HG02763 (cell line): ENCODE results near the gene CELSR2.
A peak's percentile ranks its signal among the peaks of the same experiment; 100 is the strongest.
"Not testable (repeated sequence)": the region's sequence is repeated elsewhere in the genome, so short reads cannot be mapped to it uniquely, and the experiment has no call there.

Experiments
- ATAC-seq: cut with Tn5 transposase; IDR thresholded peaks from one replicate; pipeline ENCODE4 v1.9.1; 2021; ENCODE audit warnings: mild to moderate bottlenecking, moderate library complexity; ENCODE audit not compliant: unreplicated experiment

Gene CELSR2

DNA sequence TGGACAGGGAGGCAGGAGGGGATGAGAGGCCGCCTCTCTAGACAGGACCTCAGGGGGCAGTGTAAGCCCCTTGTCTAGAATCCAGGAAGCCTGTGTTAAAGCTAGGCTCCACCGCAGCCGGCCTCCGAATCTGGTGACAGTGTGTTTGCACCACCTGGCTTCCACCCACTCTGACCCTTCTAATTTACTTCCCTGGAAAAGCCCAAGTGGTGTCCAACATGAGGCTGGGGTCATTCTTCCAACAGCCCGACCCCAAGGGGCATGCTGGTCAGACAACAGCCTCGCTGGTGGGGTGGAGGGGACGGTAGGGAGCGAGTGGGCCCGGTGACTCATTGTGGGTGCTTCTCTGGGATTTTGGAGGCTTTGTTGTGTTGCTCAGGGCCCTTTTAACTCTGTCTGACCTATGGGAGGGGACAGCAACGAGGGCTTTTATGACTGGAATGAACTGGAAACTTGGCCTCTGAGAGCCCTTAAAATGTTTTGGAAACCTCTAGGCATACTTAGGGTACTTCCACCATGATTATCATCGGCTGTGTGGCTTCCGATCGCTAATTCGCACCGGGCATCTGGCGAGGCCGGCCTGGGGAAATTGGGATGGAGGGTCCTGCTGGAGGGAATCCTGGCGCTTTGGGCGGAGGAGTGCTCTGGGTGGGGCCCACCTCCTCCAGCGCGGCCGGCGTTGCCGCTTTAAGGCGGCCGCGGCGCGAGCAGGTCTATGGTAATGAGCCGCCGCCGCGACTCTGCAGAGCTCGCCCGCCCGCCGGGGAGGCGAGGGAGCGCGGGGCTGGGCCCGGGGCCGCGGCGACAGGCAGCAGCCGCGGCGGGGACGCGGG is at the start of gene CELSR2:
Gene CELSR2 (plus strand): TSS at position 743 of the 833 bp plus-strand sequence. CDS start 541 bp downstream, outside the sequence.
- ATAC-seq = peak; percentile 82

DNA sequence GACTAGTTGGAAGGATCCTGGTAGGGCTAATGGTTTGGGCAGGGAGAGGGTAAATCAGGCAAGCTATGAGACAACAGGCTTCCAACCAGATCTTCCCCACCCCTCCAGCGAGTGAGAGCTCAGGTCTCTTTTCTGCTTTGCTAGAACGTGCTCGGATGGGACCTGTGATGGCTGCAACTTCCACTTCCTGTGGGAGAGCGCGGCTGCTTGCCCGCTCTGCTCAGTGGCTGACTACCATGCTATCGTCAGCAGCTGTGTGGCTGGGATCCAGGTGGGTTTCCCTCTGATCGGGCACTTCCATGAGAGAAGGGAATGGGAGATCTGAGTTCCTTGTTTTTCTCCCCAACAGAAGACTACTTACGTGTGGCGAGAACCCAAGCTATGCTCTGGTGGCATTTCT is 49.6 kb upstream of the CELSR2 start:
- ATAC-seq = no peak

DNA sequence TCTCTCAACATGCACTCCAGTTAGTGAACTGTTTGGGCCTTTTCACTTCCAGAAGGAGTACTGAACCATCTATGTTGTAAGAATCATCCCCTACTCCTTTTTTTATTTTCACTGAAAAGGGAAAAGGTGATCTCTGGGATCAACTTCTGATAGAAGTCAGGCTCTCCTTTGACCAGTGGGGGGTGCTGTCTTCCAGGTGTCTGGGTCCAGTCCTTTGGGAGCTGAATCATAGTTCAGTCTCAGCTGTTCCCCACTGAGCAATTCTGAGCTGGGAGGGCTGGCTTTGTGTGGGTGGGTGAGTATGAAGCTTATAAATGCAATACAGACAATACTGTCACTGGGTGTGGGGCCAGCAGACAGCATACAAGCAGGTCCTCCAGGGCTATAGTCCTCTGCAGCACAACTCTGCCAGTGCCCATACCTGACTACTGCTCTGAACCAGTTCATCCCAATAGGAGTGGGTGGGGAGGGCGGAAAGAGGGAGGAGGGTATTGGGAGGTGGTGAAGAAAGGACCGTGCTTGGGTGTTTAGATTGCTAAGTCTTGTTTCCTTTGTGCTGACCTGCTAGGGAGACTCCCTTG is 48.1 kb upstream of the CELSR2 start:
- ATAC-seq = no peak

GRCh38 chr1:109204484-109204883 is 44.9 kb upstream of the CELSR2 start:
- ATAC-seq = no peak

GRCh38 chr1:109206339-109206738 is 43.0 kb upstream of the CELSR2 start:
- ATAC-seq = no peak

GRCh38 chr1:109207467-109208103 is 41.8 kb upstream of the CELSR2 start:
- ATAC-seq = no peak

DNA sequence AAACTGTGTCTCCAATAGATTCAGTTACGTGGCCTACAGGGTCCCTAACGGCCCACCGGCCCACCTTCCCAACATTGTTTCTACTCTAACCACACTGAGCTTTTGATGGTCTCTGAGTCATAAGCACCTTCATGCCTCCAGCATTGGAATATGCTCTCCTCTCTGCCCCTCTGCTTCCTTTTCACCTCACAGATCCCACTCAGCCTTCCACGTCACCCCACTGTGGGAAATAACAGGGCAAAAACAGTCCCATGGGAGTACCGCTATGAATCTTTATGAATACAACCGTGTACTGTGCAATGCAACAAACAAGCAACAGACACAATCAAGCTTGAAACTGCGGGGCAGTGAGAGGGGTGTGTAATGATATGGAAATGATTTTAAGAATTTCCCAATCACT is 40.9 kb upstream of the CELSR2 start:
- no peak for ATAC-seq

GRCh38 chr1:109208836-109209463 is 40.4 kb upstream of the CELSR2 start:
- no peak for ATAC-seq

DNA sequence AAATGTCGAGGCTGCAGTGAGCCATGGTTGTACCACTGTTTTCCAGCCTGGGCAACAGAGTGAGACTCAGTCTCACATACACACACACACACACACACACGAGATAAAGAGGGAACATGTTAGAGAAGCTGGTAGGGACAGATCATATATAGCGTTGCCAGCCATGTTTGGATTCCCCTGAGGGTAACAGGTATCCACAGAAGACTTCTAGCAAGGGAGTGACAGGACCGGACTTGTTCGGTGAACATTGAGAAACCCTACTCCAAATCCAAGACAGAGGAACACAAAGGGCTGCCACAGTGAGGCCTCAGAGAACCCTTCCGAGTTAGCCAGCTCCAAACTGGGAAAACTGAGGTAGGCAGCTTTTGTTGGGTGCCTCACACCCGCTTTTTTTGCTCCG is 39.3 kb upstream of the CELSR2 start:
- ATAC-seq = no peak

GRCh38 chr1:109213345-109213823 is 36.0 kb upstream of the CELSR2 start:
- no peak for ATAC-seq

GRCh38 chr1:109213824-109214693 is 35.3 kb upstream of the CELSR2 start, which contains the start of gene SARS1:
Gene SARS1, plus strand, starts transcription at chr1:109213918. Its CDS starts 75 bp downstream, at chr1:109213993.
- ATAC-seq = peak; percentile 83

DNA sequence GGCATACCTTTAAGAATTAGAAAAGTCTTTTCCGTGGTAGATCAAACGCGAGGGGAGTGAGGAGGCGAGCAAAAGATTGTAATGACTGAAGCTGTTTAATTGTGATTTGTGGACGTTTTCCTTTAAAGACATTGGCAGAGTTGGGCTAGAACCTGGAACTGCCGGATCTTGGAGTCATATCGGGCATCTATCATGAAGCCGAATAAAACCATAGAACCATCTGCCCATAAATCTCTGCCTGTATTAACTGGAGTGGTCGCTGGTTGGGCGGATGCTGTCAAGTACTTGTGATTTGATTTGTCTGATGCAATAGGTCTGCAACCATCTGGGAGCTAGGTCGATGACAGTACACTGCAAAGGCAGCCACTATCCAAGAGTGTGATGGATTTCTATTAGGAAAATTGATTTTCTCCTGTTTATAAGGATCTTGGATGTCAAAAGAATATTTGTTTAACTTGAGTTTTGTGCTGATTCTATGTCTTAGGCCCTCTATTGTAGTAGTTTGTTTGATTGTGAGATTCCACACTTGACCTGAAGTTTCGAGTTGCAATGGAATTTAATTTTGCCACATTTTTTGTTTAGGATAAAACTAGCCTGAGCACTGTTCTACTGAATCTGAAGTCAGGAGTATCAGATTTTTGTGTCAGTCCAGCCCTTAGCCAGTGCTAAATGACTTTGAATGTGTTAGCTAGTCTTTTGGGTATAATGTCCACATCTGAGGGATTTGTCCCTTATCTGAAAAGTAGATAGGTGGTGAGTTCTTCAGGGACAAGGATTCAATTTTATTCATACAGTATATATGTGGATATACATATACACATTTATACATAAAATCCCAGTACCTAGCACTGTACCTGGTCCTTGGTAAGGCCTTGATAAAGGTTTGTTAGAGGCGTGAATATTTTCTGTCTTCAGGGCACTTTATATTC is 34.4 kb upstream of the CELSR2 start:
- no peak for ATAC-seq

- no peak for ATAC-seq
These were observed 32.7 kb upstream of the CELSR2 start for GRCh38 chr1:109216662-109217061.

DNA sequence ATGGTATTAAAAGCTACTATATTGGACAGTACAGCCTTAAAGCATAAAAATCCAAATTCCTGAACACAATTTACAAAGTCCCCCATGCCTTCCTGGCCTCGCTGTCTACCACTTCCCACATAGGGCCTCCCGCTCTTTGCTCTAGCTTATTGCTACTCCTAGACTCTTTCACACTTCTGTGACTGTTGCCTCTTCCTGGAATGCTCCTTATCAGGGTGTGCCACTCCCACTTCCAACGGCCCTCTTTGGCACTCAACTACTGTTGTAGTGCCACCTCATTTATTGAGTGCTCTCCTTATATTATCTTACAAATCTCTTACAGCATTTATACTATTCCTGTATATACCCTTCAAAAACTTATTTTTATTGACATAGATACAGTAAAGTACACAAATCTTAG is 30.8 kb upstream of the CELSR2 start:
- ATAC-seq = no peak

DNA sequence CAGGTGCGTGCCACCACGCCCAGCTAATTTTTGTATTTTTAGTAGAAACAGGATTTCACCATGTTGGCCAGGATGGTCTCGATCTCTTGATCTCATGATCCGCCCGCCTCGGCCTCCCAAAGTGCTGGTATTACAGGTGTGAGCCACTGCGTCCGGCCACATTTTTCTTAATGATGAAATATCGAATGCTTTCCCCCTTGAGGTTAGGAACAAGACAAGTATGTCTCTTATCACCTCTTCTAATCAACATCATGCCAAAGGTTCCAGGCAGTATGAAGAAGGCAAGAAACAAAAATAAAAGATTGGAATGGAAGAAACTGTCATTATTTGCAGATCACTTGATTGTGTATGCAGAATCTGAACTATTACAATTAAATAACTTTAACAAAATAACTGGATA is 28.1 kb upstream of the CELSR2 start:
- ATAC-seq = not testable (repeated sequence)

GRCh38 chr1:109225308-109225707 is 24.0 kb upstream of the CELSR2 start:
- no peak for ATAC-seq

- no peak for ATAC-seq
These were observed 23.5 kb upstream of the CELSR2 start for GRCh38 chr1:109225711-109226445.

DNA sequence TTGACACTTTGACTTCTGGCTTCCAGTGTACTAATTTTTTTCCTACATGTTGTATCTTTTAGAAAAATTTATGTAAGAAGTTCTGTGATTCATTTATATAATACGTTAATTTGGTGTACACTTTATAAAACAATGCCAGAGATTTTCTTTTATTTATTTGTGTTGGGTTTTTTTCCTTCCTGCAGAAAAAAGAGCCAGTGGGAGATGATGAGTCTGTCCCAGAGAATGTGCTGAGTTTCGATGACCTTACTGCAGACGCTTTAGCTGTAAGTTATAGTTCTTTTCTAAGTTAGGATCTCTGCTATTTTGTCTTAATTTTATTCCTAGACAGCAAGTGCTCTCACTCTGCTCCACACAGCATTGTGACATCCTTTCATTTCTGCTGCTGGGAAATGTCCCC is 21.2 kb upstream of the CELSR2 start:
- no peak for ATAC-seq
